Fibroblast of skin of right quadriceps (primary cell): Measurements from ENCODE around the gene PDCD11.
A peak's percentile ranks its signal among the peaks of the same experiment; 100 is the strongest.
"Not testable (repeated sequence)": the region's sequence is repeated elsewhere in the genome, so short reads cannot be mapped to it uniquely, and the experiment has no call there.

Experiments
- DNase-seq: peaks from one replicate; pipeline ENCODE4 v3.0.0-alpha.2; 2013

The PDCD11 gene

GRCh38 chr10:103478671-103479070 lies 82.2 kb downstream of the PDCD11 start:
- DNase-seq: no peak

GRCh38 chr10:103479135-103479534 lies 82.7 kb downstream of the PDCD11 start, which contains the start of gene CALHM3:
CALHM3 (minus strand) TSS chr10:103479240; CDS start chr10:103479032, 208 bp downstream.
- DNase-seq: no peak

GRCh38 chr10:103480521-103480920 lies 84.1 kb downstream of the PDCD11 start:
- DNase-seq: no peak

DNA sequence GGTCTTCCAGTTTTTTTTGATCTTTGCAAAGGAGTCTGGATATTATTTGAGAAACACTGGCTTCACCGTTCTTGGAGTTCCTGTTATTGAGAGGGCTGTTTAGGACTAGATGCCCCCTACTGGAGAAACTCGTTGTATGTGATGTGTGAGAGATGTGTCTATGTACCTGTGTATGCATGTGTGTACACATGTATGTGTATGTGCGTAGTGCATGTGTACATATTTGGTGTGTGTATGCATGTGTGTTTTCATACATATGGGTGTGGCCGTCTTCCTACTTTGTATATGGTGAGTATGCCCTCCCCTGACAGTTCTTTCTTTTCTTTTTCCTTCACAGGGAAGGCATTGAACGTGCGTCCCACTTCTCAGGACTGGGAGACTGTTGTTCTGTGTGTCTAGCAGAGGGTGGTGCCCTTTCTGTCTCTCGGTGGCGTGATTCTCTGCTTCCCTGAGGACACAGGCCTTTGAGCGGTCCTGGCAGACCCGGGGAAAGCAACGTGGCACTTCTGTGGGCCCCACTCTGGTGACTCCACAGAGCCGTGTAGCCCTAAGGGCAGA lies 85.6 kb downstream of the PDCD11 start:
- peak; percentile 57 for DNase-seq

- not testable (repeated sequence) for DNase-seq
Measured at GRCh38 chr10:103486635-103487409, 90.4 kb downstream of the PDCD11 start.

- DNase-seq: no peak
Measured at GRCh38 chr10:103487410-103487708, 90.9 kb downstream of the PDCD11 start.

GRCh38 chr10:103490986-103491314 lies 94.5 kb downstream of the PDCD11 start:
- DNase-seq: no peak

GRCh38 chr10:103491729-103492364 lies 95.4 kb downstream of the PDCD11 start:
- peak; percentile 94 for DNase-seq

DNA sequence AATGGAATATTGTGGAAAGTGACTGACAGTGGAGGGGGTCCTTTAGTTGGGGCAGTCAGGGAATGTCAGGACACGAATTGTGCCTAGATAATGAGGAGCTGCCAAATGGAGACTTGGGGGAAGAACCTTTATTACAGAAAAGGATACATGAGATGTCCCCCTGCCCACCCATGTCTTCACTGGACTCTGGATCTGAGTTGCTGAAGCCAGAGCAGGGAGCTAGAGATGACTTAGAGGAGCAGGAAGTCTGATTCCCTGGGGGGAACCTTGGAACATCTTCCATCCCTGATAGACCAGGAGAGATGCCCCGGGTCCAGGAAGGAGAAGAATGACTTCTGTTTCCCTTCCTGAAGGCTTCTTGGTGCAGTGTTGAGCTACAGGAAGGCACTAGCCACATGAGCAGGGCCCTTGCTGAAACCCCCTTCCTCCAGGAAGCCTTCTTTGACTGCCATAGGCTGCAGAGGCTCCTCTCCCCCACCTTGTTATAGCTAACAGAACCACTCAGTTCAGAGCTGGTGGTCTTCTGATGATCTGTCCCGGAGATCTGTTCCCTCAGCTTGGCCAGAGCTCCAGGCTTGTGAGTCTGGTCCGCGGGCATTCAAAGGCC lies 96.3 kb downstream of the PDCD11 start:
- no peak for DNase-seq

DNA sequence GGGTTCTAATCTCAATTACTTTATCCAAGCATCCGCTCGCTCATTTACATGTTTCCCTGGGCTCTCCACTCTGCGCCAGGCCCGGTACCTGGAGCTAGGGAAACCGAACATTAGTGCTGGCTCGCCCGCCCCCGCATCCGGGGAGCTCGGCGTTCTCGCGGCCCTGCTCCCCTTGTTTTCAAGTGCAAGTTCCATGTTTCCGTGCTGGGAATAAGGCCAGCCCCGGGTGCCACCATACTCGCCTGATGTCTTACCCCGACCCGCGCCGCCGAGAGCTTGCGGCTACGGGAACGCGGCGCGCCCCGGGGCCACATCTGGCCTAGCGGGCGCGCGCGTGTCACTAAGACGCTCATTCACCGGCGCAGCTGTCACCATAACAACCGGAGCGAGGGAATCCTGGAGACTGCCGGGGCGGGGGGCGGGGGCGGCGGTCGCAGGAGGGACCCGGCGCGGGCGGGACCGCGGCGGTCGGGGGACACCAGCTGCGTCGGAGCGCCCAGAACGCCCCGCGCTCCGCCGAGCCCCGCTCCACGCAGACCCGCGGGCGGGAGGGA lies 97.0 kb downstream of the PDCD11 start, which contains the start of gene NEURL1:
Gene NEURL1 (plus strand): TSS at position 344 of the 554 bp plus-strand sequence. CDS start 683 bp downstream, outside the sequence.
- no peak for DNase-seq

- no peak for DNase-seq
Measured at GRCh38 chr10:103493916-103494877, 97.8 kb downstream of the PDCD11 start.

DNA sequence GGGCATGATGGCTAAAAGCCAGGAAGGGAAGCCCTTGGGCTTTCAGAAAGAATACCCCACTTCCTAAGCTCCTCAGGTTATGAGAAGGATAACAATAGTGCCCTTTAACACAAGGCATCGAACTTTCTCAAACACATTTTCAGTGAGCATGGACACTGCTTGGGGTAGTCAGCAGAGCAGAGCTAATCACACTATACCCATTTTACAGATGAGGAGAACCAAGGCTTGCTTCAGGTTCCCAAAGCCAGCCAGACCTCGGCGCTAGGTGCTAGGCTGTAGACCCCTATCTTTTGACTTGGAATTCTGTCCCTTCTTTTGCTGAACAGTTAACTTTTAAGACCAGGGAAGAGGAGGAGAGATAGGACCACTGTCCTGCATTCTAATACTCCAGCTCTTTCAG lies 98.9 kb downstream of the PDCD11 start:
- DNase-seq: no peak
